Heart left ventricle (tissue), 13 donors: Measurements from ENCODE around the gene XRN2.

Experiments used
- CTCF ChIP-seq, 12 donors: fragments of 200-600 bp; sonication (generic) in 4 of 12; IDR thresholded peaks; one replicate each; pipeline versions ENCODE4 v1.5.0 to v1.8.0; 2018 to 2022; ENCODE audit warnings: antibody characterized with exemption in 12 of 12, mild to moderate bottlenecking in 5 of 12
- POLR2A ChIP-seq, 2 donors: fragments of 450-650 bp; IDR thresholded peaks; one replicate each; pipeline ENCODE4 v1.6.1; 2017; ENCODE audit warnings: antibody characterized with exemption in 2 of 2, mild to moderate bottlenecking in 2 of 2, moderate library complexity in 2 of 2
- donor health status: ischemic (EF 13 %, LVEDD 7.1; RV severe dilation, severe dysfunction).
- donor health status: DM: no; HTN: yes; CAD: no.
- donor health status: DM: no; HTN: no; CAD: no.
- donor health status: ischemic (EF 25% LVEDD 6.9; RV normal size, moderate dysfunction).
- donor health status: ischemic (EF 25% LVEDD 5.7; RV mildly dilated, moderate dysfunction).
- donor health status: ischemic (EF 35%, LVEDD 5.7; RV mildly dilated, moderate dysfunction).
- donor health status: nonischemic (EF 11% LVEDD 7.7; RV severe dilation, severe dysfunction).
- donor health status: DM: yes; HTN: yes; CAD: no.
- donor health status: PGD.
- donor health status: ischemic (EF 29% LVEDD 5.4; RV normal size, mild dysfunction).
- donor health status: nonischemic (EF 23%, LVEDD 6.1; RV moderate dilation, normal function).

- TF ChIP-seq CTCF (IDR thresholded peaks at IDR 0.05) (no peak), POLR2A (IDR thresholded peaks at IDR 0.05) (no peak)
These were observed 24.3 kb upstream of the XRN2 start for GRCh38 chr20:21278829-21279228.
